HG03066 (cell line): ENCODE results near the gene AATK.

Experiments used
- ATAC-seq: cut with Tn5 transposase; IDR thresholded peaks from one replicate; pipeline ENCODE4 v1.9.1; 2021; ENCODE audit warnings: low read depth; ENCODE audit not compliant: unreplicated experiment

The AATK gene

DNA sequence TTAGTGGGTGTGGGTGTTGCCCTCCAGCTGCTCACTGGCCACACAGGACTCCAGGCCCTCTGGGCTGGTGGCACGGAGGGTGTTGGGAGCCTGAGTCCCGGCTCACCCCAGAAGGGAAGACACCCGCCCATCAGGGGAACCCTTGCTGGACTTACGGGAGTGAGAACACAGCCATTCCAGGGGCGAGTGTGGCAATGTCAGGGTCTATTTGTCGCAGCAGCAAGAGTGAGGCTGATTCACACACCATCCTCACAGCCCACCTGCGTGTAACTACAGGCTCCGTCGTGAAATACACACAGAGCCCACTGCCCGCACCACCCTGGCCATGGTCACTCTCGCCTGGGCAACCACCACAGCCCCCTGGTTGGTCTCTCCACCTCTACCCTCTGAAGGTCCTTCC is 17.8 kb upstream of the AATK start:
- no peak for ATAC-seq

DNA sequence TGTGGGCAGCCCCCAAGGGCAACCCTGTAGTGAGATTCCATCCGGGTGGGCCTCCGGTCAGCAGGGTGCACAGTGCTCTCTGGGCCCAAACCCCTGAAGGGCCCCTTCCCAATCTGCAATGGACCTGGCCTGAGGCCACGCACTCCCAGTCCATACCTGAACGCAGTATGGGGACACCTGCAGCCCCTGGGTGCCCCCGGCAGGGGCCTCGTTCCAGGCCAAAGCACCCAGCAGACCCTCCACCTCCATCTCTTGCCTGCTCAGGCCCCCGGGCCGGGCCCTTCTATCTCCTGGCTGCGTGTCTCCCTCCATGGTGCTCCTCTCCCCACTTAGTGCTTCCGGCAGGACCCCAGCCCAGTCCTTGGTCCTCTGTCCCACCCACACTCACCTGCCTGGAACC is 17.3 kb upstream of the AATK start:
- no peak for ATAC-seq

DNA sequence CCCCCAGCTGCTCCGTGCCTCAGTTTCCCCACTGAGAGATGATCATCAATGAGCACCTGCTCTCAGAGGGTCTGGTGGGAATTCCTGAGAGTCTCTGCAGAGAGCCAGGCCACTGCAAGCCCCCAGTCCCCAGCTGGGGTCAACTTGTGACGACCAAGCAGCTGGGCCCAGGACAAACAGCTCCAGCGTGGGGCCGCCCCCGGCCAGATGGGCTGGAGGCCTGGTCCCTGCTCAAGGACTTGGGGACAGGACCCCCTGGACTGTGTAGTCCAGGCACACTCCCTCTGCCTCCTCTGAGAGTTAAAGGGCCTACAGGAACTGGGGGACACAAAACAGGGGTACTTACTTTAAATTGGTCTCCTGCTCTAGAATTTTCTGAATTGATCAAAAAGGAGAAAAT is 16.6 kb upstream of the AATK start:
- ATAC-seq = no peak

DNA sequence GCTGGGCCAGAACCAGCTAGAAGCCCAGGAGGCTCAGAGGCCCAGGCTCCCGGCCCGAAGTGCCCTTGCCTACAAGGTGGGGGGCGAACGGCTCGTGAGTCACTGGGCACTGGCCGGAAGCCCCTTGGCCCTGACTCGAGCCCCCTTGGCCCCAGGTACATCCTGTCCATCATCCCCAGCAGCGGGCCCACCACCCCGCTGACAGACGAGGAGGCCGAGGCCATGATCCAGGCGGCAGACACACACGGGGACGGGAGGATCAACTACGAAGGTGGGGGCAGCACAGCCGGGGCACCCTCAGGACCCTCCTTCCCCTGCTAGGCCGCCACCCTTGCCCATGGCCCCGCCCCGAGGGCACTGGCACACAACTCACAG is 15.8 kb upstream of the AATK start:
- ATAC-seq = no peak

DNA sequence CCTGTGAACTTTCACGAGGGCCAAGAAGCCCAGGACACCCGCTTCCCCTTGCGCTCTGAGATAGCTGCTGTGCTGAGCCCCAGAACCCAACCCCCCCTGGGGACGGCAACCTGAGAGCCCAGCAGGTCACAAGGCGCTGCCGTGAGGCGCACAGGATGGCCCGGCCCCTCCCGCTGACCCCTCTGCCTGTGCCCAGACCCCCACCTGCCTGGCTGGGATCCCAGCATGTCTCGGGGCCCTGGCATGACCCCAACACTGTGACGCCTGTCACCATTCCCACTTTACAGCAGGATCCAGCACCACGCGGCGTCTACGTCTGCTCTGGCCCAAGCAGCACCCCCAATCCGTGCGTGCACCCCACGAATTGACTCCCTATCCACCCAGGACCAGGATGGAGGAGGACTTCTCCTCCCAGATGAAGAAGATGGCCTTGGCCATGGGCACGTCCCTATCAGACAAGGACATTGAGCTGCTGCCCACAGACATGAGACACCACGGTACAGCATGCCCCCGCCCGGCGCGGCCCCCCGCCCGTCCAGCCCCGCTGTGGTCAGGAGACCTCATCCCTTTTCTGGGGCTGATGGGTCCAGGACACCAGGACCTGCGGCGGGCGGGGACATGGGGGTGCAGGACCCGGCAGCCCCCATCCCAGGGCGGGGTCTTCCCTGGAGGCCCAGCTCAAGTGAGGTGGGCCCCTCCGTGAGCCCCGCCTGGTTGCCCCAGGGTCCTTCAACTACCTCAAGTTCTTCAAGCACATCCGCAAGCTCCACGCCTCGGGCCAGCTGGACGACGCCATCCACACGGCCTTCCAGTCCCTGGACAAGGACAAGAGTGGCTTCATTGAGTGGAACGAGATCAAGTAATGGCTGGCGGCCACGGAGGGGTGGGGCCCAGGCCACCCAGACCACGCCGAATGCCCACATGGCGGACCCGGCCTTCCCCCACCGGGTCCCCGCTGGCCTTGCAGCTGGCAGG is 15.1 kb upstream of the AATK start:
- ATAC-seq = no peak

DNA sequence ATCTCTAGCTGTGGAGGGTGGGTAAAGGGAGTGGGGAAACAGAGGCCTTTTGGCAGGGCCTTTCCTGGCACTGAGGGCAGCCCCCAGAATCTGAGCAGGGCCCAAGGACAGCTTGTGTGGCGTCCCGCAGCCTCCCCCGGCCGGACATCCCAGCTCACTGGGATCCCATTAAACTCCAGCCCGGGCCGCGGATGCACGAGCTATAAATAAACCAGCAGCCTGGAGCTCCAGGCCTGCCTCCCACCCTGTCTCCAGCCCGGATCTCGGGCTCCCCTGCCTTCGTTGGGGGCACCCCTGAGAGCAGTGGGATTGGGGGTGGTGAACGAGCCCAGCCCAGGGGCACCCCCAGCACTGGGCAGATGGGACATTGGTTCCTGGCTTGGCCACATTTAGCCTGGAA is 13.8 kb upstream of the AATK start:
- ATAC-seq = no peak

DNA sequence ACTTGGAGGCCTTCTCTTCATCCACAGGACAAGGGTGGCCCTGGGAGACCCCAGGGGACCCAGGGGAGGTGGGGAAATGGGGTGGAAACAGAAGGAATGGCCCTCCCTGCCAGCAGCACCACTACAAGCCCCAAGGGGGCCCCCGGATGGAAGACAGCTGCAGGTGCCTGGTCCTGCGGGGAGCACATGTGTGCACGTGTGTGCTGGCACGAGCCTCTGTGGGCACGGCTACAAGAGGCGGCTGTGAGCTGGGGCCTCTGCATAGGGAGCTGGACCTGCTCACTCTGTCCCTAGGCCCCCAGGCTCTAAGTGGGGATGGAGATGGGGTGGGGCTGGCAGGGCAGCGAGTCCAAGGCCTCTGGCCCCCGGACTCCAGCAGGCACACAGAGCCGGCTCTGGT is 13.2 kb upstream of the AATK start:
- ATAC-seq = no peak

DNA sequence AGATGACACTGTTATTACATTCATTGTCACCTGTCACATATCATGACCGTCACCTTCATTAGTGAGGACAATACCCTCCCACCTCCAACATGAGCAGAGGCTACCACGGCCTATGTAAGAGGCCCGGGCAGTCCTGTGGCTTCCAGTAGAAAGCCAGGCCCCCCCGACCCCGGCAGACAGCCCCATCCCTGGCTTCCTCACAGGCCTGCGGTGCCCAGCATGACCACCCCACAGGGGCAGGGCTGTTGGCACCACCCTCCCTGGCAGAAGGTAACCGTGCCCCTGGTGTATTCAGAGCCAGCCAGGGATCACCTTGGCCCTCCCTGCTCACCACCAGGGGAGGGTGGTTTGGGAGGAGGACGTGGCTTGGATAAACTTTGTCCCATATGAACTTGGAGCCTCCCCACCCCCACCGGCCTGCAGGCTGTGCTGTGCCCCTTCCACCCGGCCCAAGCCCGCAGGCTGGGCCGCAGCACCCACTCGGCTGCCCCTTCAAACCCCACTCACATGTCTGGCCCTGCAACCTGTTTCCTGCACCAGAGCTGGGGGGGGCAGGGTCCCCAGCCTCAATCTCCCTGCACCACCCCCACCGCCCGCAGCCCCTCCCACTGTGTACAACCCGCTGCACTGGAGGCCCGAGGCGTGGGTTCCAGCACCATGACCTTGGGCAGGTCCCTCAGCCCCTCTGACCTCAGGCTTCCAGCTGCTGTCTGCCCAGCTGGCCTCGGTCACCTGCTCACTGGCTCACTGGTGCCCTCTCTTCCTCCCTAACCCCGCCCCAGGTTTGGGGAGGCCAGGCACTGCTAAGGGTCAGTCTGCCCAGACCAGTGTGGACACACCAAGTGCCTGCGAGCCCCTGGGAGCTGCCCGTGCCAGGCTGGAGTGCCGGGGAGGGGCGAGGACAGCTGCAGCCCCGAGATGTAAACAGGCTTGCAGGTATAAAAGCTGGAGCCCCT is 12.4 kb upstream of the AATK start:
- no peak for ATAC-seq

DNA sequence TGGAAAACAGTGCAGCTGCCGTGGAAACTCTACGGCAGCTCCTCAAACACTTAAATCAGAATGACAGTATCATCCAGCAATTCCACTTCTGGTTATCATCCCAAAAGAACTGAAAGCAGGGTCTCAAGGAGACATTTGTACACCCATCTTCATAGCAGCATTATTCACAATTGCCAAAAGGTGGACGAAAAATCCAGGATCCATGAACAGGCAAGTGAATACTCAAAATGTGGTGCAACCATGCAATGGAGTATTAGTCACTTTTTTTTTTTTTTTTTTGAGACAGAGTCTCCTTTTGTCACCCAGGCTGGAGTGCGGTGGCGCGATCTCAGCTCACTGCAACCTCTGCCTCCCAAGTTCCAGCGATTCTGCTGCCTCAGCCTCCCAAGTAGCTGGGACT is 10.6 kb upstream of the AATK start:
- ATAC-seq = no peak

DNA sequence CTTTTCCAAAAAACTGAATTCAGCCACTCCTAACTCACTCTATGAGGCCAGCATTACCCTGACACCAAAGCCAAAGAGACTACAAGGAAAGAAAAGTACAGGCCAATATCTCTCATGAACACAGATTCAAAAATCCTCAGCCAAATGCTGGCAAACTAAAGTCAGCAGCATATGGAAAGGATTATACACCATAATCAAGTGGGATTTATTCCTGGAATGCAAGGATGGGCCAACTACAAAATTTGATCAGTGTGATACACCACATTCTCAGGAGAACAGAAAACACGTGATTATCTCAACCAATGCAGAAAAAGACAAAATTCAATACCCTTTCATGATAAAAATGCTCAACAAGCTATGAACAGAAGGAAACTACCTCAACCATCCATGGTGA is 7.7 kb upstream of the AATK start:
- no peak for ATAC-seq

DNA sequence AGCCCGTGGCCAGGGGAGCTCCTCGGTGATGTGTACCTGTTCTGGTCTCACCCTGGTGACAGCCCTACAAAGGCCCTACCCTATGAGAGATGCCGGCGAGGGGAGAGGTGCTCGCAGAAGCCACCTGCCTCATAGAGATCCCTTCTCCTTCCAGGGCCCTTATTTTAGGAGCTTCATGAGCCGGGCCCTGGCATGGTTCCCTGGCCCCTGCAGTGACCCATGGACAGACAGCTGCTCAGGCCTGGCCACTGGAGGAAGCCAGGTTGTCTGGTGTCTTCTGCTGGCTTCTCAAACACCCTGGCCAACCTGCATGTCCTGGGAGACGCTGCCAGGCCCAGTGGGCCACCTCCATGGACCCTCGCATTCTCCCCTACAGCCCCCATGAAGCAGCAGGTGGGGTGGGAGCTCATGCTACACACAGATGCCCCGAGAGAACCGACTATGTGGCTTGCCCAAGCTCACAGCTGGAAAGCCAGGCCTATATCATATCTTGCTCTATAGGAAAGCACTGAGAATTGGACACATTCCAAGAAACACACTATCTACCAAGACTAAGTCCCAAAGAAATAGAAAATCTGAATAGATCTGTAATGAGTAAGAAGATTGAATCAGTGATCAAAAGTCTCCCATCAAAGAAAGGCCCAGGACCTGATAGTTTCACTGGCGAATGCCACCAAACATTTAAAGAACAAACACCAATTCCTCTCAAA is 7.2 kb upstream of the AATK start:
- ATAC-seq = no peak

DNA sequence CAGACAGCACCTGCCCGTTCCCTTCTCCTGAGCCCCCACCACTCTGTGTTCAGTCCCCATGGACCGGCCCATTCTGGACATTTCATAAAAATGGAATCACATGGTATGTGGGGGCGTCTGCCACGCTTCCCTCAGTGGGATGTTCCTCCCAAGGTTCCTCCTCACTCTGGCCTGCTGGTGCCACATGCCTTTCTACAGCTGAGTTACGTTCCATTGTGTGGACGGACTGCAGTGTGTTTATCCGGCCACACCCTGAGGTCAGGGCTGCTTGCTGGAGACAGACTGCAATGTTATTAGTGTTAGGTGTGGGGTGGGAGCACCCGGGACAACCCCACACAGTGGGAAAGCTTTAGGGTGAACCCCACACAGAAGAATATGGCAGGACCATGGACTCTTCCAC is 5.9 kb upstream of the AATK start:
- ATAC-seq = no peak

DNA sequence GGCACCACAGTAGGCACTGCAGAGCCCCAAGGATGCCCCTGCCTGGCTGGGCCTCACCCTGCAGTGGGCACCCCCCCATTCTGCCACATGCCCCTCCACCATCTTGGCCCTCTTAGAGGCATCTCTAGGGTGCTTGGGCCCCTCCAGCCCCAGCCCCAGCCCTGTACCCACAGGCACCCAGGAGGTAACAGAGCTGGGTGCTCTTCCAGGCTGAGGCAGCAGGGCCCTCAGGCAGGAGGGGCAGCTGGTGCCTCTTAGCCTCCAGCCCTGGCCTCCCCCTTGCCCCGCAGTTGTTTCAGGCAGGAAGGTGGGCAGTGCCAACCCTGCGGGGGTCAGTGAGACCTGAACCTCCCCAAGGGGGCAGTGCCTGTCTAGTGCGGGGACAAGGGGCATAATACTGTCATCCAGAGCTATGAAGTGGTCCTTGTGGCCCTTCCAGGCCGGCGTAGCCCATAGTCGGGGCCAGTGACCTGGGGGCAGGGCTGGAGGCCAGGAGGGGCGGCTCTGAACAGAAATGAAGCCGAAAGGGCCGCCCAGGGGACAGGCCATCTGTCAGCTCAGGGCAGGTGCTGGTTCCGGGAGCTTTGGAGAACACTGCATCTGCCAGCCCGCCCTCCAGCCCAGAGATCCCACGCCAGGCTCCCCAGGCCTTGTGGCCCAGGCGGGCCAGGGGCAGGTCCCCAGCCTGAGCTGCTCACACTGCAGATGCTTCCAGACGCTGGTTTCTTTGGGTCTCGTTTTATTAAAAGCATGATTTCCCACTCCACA is 4.9 kb upstream of the AATK start:
- ATAC-seq = no peak

DNA sequence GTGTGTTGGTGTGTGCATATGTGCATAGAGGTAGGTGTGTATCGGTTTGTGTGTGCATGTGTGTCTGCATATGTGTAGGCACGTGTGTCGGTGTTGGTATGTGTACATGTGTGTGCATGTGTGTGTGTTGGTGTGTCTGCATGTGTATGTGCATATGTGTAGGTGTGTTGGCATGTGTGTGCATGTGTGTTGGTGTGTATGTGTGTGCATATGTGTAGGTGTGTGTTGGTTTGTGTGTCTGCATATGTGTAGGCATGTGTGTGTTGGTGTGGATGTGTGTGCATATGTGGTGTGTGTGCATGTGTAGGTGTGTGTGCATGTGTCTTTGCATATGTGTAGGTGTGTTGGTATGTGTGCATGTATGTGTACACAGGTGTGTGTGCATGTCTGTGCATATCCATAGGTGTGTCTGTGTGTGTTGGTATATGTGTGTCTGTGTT is 3.9 kb upstream of the AATK start:
- ATAC-seq = no peak

DNA sequence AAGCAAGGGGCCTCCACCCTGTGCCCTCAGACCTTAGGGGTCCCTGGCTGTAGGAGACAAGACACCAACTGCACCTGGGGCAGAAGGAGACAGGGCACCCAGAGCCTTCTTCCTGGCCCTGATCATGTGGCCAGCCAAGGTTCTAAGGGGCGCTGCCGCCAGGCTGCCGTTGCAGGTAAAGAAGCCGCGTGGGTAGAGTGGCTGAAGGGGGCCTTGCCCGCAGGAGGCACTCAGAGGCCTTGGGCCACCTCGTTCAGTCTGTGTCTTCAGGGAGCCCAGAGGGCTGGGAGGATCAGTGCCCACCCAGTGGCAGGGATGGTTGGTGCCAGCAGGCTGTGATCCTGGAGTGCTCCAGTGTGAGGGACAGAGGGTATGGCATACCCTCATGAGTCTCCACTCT is 1.6 kb upstream of the AATK start:
- ATAC-seq = no peak

DNA sequence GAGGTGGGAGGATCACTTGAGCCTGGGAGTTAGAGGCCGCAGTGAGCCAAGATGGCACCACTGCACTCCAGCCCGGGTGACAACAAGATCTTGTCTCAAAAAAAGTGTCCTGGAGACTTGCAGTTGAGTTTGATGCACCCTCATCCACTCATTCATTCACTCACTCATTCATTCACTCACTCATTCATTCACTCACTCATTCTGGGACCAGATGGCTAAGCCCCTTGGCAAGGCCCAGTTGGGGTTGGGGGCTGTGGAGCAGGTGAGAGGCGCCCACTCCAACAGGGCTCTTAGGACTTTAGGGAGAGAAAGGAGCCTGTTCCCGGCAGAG is 1.1 kb upstream of the AATK start:
- ATAC-seq = no peak

DNA sequence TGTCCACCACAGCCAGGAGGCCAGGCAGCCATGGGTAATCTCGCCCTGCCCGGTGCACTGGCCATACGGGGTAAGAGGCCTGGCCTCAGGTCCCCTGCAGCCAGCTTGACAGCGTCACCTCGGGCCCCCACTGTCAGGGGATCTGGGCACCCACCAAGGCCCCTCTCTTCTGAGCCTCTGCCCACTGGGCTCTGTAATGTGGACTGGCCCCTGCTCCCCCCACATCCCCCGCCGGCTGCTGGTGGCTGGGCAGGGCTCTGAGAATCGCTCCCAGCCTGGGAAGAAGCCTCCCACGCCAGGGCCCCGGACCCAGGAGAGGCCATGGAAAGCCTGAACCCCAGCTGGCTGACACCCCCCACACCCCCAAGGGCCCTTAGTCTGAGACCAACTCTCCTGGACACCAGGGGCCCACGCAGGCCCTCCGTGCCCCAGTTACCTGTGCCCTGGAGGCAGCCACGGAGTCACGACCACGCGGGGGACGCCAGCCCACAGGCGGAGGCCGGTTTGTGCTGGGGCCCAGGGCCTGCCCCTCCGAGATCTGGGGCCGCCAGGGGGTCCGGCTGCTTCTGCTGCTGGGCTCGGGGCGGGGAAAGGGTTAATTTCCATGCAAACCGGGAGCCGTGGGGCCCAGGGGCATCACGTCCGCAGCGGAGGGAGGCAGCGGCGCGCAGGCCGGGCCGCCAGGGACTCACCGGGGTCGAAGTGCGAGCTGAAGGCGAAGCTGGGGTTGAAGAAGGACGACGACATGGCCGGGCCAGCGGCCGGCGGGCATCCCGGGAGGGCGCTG is 582 bp downstream of the AATK start, which contains the start of gene PVALEF:
PVALEF (plus strand) TSS at position 262 of the 787 bp plus-strand sequence. CDS start 15,720 bp downstream, outside the sequence.
- no peak for ATAC-seq

DNA sequence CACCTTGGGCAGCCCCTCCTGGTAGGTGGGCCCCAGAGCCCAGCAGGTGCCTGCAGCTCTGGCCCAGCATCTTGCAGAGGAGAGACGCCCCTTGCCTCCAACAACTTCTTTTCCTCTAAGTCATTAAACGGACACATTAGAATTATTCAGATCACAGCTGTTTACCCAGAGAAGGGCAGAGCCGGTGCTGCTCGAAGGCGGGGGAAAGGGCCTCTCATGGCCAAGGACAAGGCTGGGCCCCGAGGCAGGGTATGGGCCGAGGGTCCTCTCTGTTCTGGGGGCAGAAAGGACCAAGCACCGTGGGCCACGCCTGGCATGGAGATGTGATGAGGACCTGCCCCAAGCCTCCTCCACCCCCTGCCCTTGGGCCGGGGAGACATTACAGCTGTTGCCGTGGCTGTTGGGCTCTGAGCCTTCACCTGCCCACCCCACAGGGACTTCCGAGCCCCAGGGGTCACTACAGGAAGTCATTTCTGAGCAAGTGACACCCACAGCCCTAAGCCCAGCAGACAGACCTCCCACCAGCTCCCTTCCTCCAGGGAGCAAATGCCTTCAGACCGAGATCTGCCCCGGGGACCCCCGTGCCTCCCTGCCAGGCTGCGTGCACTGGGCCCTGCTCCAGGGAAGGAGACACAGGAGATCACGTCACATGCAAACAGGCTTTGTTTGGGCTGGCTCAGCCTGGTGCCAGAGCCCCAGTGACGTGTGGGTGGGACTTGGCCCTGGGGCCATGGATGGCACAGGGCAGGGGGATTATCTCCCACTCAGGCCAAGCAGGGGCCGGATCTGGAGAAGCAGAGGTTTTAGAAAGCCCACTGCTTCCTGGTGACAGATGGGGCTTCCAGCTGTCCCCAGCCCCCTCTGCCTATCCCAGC is 1.4 kb downstream of the AATK start:
- no peak for ATAC-seq
